Tibial artery (tissue), 4 donors: ENCODE results near the gene PRICKLE2.

Experiments
- DNase-seq, 2 donors: peaks; one replicate each; pipeline ENCODE4 v3.0.0-alpha.2; 2019
- H3K27ac ChIP-seq, 2 donors: fragments of 200-600 bp; sonication (generic) in 1 of 2; 1 replicate in 1 of 2; 2 replicates in 1 of 2; pipeline ENCODE4 v1.5.1; 2018 to 2019; ENCODE audit warnings: mild to moderate bottlenecking in 1 of 2
- H3K27me3 ChIP-seq, 2 donors: fragments of 200-600 bp; sonication (generic) in 1 of 2; one replicate each; pipeline versions ENCODE4 v1.5.1 to v1.6.0; 2016 to 2019
- H3K36me3 ChIP-seq, 3 donors: fragments of 200-600 bp; sonication (generic) in 2 of 3; one replicate each; pipeline ENCODE4 v1.5.1; 2016 to 2019; ENCODE audit warnings: mild to moderate bottlenecking in 2 of 3
- H3K4me1 ChIP-seq, 4 donors: fragments of 200-600 bp; sonication (generic) in 2 of 4; 1 replicate in 3 of 4; 2 replicates in 1 of 4; pipeline ENCODE4 v1.5.1; 2016 to 2019
- H3K4me3 ChIP-seq, 2 donors: fragments of 200-600 bp; sonication (generic) in 1 of 2; 1 replicate in 1 of 2; 2 replicates in 1 of 2; pipeline ENCODE4 v1.5.1; 2018 to 2019; ENCODE audit warnings: mild to moderate bottlenecking in 2 of 2
- H3K9me3 ChIP-seq, 3 donors: fragments of 200-600 bp; sonication (generic) in 1 of 3; one replicate each; pipeline ENCODE4 v1.5.1; 2016 to 2019
- intact Hi-C: fragments of 100-400 bp; cut with DNase I; formaldehyde crosslinking; loops from one replicate; pipeline ENCODE4 v1.15.0; 2023; ENCODE audit warnings: low total_unique reads
- TF ChIP-seq, protein P1 (sequence below), 2 experiments: fragments of 200-600 bp in 1 of 2; fragments of 450-650 bp in 1 of 2; IDR thresholded peaks; one replicate each; pipeline ENCODE4 v1.5.1; 2017 to 2019; ENCODE audit warnings: antibody characterized with exemption in 2 of 2, mild to moderate bottlenecking in 1 of 2, moderate library complexity in 1 of 2

PRICKLE2 gene

DNA sequence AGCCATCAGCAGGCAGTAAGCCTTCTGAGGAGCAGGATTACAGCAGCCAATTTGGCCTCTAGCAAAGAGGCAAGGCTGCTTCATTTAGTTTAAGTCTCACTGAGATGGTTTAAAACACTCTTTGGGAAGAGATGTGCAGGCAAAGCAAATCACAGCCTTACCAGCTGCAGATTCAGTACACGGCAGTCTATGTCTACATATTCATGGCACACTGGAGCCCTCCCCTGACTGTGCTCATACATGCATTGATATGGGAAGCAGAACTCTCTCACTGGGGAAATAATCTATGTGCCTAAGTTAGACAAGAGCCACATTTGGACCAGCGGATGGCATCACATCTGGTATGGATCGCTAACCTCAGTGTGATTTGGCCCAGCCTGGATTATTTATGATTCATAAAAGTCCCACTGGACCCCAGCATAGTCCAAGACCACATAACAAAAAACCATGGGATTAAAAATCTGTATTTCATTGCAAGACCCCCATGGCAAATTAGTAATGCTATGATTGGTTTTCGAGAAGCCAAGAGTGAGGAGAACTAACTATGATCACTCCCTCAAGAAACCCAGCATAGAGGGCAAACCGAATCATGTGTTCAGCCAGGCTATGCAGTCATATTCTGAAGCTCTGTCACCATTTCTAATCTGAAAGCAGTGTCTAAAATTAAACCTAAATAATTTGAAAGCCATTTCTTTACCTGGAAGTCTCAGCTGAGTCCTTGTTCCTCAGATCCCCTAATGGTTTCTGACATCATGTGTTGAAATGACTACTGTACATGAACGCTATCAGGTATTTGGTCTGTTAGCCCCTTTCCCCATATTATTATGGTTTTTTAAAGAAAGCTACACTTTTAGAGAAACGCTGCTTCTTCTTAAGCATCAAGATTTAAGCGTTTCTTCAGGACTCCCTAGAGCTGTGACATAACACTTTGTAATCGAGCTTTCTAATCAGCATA is 1.2 kb downstream of the PRICKLE2 start:
- Histone ChIP-seq H3K36me3 (no peaks in the 10 kb centered on the region), H3K27me3 (no peaks in the 10 kb centered on the region), H3K9me3 (no peaks in the 10 kb centered on the region), H3K4me1 (peaks cover 0 to 69% (median 55%) of the 10 kb centered on the region in 4 donors), H3K27ac (peak overlapping the region; percentile 85), H3K4me3 (peak overlapping the region; percentile 41 to 43)
- DNase-seq, result no peak
- intact Hi-C loops, result no loop called here
- TF ChIP-seq, protein P1, sequence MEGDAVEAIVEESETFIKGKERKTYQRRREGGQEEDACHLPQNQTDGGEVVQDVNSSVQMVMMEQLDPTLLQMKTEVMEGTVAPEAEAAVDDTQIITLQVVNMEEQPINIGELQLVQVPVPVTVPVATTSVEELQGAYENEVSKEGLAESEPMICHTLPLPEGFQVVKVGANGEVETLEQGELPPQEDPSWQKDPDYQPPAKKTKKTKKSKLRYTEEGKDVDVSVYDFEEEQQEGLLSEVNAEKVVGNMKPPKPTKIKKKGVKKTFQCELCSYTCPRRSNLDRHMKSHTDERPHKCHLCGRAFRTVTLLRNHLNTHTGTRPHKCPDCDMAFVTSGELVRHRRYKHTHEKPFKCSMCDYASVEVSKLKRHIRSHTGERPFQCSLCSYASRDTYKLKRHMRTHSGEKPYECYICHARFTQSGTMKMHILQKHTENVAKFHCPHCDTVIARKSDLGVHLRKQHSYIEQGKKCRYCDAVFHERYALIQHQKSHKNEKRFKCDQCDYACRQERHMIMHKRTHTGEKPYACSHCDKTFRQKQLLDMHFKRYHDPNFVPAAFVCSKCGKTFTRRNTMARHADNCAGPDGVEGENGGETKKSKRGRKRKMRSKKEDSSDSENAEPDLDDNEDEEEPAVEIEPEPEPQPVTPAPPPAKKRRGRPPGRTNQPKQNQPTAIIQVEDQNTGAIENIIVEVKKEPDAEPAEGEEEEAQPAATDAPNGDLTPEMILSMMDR (IDR thresholded peaks at IDR 0.05), result no peak

DNA sequence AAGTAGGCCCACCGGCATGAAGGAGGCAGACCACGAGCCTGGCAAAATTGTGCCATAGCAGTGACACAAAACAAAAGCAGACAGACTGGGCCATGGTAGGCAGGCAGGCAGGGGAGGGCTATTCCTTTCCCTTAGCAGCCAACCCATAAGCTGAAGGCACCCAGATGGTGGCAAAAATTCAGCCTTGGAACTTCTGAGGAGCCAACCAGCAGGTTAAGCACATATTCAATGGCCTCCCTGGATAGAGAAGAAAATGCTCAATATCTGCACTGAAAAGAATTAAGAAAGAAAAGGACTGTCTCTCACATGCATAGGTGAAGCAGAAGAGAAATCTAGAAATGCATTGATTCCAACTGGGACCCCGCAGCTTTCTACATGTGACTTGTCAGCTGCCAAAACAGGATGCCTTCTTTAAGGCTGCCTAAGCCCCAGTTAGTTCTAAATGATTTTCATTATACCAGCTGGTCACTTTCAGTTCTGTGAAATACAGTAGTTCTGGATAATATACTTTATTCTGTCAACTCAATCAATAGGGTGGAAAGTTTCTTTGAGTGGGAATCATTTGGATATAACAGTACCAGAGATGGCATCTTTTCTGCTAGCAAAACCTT is 2.7 kb downstream of the PRICKLE2 start:
- intact Hi-C loops, result no loop called here
- TF ChIP-seq, protein P1 (IDR thresholded peaks at IDR 0.05), result no peak
- Histone ChIP-seq H3K27me3 (no peaks in the 10 kb centered on the region), H3K9me3 (no peaks in the 10 kb centered on the region), H3K4me1 (peaks cover 0 to 82% (median 65%) of the 10 kb centered on the region in 4 donors), H3K4me3 (no peak overlapping the region), H3K36me3 (no peaks in the 10 kb centered on the region), H3K27ac (peak overlapping the region; percentile 85)
- DNase-seq, result no peak

DNA sequence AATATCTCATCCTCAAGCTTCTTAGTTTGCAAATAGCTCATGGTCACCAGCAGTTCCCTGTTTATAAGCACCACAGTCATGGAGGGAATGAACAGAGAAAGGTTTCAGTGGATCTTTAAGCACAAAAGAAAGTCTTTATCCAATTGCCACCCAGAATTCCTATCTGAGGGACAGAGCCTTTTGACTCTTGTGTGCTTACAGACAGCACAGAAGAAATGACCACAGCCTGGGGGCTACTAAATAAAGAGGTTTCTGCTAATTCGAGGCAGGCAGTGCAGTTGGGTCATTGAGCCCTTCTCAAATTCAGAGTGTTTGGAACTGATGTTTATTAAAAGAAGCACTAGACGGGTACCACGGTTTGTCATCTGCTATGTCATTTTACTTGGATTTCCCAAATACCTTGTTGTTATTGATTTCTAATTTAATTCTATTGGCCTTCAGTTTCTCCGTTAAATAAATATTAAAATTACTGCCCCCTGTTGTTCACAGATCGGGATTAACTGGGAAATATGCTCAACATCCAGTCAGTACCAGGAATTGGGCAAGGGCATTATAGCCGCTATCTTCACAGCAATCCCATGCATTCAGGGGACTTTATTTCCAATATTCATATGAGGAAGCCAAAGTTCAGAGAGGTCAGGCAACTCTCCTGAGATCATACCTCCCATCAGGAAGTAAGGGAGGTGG is 3.6 kb downstream of the PRICKLE2 start:
- Histone ChIP-seq H3K4me3 (no peak overlapping the region), H3K36me3 (no peaks in the 10 kb centered on the region), H3K27me3 (no peaks in the 10 kb centered on the region), H3K4me1 (peaks cover 1 to 91% (median 71%) of the 10 kb centered on the region in 4 donors), H3K9me3 (no peaks in the 10 kb centered on the region), H3K27ac (peak overlapping the region; percentile 85)
- intact Hi-C loops, result no loop called here
- TF ChIP-seq, protein P1 (IDR thresholded peaks at IDR 0.05), result no peak
- DNase-seq, result no peak

DNA sequence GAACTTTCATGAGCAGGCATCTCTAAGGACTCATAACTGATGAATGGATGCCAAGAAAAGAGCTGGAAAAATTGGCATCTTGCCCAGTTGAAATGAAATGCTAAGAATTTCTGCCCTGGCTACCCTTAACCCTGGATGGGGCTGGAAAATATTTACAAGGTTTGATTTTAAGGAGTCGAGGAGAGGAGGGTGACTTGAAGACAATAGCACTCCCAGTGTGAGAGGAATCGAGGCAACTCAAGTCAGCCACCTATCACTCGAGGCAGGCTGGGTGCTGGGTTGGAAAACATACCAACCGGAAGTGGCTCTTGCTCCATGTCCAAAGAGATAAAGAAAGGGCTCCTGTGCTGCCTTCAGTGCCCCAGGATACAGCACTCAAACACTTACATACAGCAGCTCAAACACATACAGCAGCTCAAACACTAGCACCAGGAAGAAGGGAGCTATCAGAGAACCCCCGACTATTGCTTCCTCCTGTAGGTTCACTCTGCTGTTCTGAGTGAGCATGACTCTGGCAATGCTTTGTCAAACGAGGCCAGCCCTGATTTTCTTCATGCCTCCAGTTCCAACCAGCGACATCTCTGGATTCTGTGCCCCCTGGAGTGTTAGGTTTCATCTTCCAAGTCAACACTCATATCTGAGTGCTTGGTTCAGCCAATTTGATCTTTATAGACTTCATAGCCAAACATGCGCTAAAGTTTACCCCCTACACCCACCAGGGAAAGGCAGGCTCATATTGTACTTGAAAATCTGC is 4.9 kb downstream of the PRICKLE2 start:
- H3K27ac ChIP-seq, result peak overlapping the region; percentile 85
- H3K9me3 ChIP-seq, result no peaks in the 10 kb centered on the region
- no peaks in the 10 kb centered on the region for H3K27me3 ChIP-seq
- H3K4me1 ChIP-seq, result peaks cover 5 to 96% (median 76%) of the 10 kb centered on the region in 4 donors
- intact Hi-C loops, result no loop called here
- H3K4me3 ChIP-seq, result no peak overlapping the region
- H3K36me3 ChIP-seq, result no peaks in the 10 kb centered on the region
- TF ChIP-seq, protein P1 (IDR thresholded peaks at IDR 0.05), result no peak
- peak in 1 of 2 donors; percentile 29 for DNase-seq

DNA sequence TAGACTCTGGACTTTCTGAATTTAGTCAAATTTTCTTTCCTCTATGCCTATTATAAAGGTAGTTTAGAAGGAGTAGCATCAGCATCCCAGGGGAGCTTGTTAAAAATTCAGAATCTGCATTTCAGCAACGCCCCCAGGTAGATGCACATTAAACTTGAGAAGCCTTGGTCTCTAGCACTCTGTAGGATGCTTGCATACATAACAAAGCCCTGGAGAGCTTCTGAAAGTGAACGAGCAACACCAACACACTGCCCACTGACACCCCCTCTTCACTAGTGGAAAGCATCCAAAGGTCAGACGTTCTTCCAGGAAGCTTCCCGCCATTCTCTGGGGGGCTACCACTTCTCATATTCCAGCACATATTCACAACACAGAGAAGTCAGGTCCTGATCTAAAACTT is 6.5 kb downstream of the PRICKLE2 start:
- H3K36me3 ChIP-seq, result no peaks in the 10 kb centered on the region

More for the DNA sequence above, 6.5 kb downstream of the PRICKLE2 start:
- intact Hi-C loops, result no loop called here
- Histone ChIP-seq H3K27ac (peak overlapping the region in 1 of 2 donors; percentile 85), H3K4me3 (no peak overlapping the region), H3K4me1 (peaks cover 5 to 99% (median 74%) of the 10 kb centered on the region in 4 donors), H3K27me3 (no peaks in the 10 kb centered on the region), H3K9me3 (no peaks in the 10 kb centered on the region)
- TF ChIP-seq, protein P1 (IDR thresholded peaks at IDR 0.05), result no peak
- DNase-seq, result no peak
